Measurements from ENCODE around the gene C6orf15.

The C6orf15 gene

GRCh38 chr6:31129130-31129529, 16.8 kb upstream of the C6orf15 start:
- DNase-seq: no peak

- peak; percentile 42 to 64 (median 54) for DNase-seq
Measured at GRCh38 chr6:31128093-31128676, 15.8 kb upstream of the C6orf15 start.

- DNase-seq: no peak
Measured at GRCh38 chr6:31126396-31127175, 14.2 kb upstream of the C6orf15 start.

- DNase-seq: no peak
Measured at GRCh38 chr6:31125586-31126363, 13.4 kb upstream of the C6orf15 start.

DNA sequence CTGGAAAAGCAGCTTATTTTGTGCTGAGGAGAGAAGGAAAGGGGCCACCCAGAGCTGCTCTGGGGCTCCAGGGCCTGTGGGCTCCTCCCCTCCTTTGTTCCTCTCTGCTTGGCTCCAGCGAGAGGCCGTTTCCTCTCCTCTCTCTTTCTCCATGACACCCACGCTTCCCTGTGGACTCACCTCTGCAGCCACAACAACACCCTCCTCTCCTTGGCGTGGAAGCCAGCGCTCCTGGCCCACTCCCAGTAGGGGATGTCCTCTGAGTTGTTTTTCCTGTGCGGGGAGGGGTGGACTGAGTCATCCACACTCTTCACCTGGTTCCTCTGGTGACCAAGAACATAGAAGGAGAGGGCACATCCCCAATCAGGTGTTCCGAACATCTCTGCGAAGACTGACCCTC, 12.8 kb upstream of the C6orf15 start:
- no peak for DNase-seq

- DNase-seq: no peak
Measured at GRCh38 chr6:31122791-31123706, 10.7 kb upstream of the C6orf15 start.

- DNase-seq: no peak
Measured at GRCh38 chr6:31121131-31121790, 8.9 kb upstream of the C6orf15 start.

DNA sequence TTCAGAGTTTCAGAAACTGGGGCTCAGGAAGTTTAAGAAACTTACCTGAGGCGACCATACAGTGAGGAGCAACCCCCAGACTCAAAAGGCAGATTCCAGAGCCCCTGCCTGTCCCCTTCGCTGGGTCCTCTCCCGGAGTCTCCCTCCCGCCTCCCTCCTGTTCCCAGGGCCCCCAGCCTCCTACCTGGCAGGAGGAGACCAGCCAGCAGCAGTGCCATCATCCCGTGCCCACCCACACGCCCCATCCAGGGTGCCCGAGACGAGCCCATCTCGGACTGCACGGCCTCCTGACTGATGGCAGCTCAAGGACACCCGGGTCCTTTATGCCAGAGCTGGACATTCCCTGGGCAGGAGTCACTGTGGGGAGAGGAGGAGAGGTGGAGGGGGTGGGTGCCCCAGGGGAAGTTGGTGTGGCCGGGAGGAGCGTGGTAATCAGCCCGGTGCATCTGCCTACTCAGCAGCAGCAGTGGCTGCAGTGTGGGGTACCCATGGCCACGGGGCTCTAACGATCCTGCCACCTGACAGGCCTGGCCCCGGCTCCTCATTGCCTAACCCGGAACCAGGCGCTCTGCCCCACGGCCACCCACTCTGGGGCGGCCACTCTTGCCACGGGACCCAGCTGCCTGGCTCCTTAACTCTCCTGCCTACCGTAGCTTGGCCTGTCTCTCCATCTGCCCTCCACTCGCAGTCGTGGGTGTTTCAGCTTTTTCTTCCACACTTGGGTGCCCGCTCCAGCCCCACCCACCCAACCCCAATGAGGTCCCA, 8.0 kb upstream of the C6orf15 start, which contains the start of gene CDSN:
CDSN (minus strand) TSS at position 296 of the 765 bp plus-strand sequence; CDS start at position 269, 27 bp downstream.
- no peak for DNase-seq

DNA sequence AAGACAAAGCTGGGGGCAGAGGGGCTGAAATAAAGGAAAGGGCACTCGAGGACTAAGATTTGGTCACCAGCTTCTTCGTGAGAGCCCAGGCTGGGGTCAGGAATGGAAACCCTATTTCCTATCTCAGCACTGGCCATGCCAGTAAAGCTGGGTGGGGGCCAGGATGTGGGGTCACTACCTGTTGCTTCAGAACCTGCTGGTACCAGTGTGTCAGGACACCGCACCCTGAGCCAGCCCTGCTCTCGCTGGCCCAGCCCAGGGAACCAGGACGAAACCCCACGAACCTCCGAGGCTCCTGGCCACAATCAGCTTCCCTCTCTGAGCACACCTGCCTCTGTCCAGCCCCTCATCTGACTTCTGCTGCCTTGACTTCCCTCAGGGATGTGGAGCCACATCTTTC, 5.8 kb upstream of the C6orf15 start:
- DNase-seq: no peak

DNA sequence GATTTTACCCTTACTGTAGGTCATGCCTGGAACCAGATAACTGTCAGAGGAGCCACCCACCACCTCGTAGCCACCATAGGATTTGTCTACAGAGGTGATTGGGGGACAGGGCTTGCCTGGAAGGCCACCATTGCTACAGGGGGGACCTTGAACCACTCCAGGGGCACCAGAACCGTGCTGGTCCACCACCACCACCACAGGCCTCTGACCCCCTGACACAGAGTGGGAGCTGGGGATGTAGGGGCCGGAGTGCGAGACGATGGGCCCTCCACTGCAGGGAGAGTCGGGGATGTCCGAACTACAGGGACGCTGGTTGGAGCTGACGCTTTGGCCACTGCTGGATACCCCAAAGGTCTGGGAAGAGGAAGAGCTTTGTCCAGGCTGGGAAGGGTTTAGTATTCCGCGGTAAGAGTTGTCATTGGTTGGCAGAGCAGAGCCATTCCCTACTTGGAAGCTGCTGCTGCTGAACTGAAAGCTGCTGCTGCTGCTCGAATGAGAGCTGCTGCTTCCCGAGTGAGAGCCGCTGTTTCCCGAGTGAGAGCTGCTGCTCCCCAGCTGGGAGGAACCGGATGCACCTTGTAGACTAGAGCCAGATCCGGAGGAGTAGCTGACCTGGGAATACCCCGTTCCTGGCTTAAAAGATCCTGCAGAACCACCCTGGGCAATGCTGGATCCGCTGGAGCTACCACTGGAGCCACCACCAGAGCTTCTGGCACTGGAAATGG, 4.4 kb upstream of the C6orf15 start:
- DNase-seq: no peak

DNA sequence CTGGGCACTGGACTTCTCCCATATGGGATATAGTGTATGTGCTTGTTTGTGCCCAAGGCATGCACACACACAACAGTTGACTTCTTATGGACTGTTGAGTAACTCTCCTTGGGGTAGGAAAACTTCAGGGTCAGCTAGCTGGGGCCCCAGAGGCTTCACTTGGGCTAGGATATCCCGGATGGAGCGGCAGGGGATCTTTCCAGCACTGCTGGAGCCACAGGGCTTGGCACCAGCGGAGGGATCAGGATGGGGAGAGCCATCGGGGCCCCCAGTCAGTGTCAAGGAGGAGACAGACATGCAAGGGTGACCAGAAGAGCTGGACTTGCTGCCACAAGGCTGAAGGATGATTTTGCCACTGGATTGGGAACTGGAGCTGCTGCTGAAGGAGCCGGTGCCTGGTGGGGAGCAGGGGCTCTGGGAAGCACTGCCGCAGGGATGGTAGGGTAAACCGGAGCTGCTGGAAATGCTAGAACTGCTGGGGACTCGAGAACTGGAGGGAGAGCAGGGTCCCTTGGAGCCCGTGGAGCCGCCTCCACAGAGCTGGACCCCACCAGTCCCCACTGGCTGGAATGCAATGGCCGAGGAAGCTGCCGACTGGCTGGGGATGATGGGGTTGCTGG, 3.7 kb upstream of the C6orf15 start:
- DNase-seq: no peak

DNA sequence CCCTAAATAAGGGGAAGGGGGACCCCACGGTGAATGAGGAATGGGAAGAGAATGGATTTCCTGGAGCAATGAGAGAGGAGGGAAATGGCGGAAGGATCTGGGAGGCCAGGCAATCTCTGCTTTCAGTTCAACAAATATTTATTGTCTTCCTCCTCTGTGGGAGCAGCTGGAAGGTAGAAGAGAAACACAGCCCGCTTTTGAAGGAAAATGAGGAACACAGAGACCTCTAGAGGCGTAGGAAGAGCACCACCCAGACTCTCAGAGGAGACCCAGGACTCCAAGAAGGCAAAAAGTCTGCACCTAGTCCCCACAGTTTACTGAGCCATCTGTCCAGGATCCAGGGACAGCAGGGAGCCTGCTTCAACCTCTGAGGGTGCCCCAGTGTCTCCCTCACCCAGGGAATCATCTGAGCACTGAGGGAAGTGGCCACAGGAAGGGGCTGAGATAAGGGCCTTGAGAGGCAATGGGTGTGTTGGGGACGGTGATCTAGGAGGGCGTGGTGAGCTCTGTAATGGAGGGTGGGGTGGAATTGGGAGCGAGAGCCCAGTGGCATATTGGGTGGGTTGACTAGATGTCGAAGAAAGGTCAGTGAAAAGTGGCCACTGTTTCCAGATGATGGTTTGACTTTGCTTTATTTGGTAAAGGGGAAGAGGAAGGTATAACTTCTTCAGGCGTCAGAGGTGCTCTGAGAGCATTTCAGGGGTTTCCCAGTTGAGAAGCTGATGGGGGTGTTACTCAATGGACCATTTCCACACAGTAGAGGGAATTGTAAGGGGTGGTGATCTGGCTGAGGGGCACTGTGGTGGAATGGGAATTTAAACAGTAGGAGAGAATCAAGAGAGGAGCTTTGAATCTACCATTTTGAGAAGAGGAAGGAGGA, 2.8 kb upstream of the C6orf15 start:
- DNase-seq: no peak

DNA sequence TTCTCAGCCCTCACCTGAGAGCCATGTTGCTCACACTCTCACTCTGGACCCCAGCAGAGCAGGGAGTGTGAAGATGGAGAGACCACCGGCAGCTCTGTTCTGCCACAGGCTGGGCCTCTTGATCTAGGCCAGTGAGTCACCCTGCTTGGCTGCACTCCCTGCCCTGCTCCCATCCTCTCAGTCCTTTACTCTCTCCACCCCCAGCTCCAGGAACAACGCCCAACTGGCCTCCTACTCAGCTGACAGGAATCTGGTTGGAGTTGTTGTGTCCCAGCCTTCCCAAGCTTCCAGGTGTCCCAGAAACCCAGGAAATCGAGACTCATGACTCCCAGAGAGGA, 2.1 kb upstream of the C6orf15 start, which contains the start of gene PSORS1C1:
PSORS1C1 (plus strand) TSS at position 260 of the 338 bp plus-strand sequence. CDS start 14,833 bp downstream, outside the sequence.
- no peak for DNase-seq

- no peak for DNase-seq
Measured at GRCh38 chr6:31113861-31114540, 1.6 kb upstream of the C6orf15 start.

DNA sequence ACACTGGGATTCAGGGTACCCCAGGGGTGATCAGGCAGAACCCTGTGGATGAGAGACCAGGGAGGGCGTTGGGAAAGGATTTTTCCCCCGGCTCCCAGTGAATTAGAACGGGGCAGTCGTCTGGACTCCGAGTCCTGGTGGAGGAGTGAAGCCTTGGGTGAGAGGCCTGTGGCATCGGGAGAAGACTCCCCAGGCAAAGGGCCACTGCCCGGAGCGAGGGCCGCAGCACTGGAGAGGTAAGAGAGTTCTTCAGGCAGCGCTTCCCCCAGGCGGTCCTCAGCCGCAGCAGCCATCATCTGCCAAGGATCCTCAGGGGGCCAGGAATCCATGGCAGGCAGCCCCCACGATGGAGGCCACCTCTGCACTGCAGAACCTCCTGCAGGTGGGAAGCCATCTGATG, 663 bp downstream of the C6orf15 start:
- no peak for DNase-seq

DNA sequence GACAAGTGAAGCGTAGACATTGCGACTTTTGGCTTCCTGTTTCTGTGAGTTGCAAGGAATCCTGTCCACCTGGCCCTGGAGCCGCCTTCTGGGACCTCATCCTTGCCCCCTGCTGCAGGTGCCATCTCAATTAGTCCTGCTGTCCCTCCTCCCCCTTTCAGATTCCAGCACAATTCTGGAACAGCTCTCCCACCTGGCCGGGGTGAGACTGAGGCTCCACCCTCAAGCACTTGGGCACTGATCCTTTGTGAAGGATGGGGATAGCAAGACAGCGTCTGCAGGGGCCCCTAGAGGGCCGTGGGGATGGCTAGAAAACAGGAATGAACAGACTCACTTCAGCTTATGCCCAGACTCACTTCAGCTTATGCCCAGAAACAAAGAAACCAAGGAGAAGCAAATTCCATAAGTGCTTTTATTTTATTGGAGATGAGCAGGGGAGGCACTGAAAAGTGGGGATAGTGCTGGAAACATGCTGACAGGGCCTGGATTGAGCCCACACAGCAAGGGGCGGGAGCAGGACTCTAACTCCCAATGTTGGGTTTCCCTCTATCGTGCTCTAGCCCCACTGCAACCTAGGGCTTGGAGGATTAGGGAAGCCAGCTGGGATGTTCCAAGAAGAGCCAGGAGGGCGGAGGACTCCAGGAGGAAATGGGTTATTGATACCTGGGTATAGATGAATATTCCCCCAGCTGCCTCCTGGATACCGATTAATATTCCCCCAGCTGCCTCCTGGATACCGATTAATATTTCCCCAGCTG, 1.4 kb downstream of the C6orf15 start:
- DNase-seq: no peak

DNA sequence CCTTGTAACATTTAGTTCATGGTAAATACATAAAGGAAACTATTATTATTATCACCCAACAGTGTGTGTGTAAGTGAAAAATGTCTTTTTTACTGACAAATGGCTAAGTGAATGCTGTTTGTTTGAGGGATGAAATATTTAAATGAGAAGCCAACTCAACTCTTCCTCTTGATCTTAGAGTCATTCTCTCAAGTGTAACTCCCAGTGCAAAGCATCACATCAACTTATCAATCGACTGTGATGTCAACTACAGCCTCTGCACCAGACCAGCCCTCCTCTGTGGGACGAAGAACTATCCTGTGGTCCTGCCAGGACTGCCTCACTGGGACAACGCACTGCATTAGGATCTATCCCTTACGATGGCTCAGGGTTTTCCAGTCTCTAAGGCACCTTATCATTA, 5.3 kb downstream of the C6orf15 start:
- DNase-seq: no peak

DNA sequence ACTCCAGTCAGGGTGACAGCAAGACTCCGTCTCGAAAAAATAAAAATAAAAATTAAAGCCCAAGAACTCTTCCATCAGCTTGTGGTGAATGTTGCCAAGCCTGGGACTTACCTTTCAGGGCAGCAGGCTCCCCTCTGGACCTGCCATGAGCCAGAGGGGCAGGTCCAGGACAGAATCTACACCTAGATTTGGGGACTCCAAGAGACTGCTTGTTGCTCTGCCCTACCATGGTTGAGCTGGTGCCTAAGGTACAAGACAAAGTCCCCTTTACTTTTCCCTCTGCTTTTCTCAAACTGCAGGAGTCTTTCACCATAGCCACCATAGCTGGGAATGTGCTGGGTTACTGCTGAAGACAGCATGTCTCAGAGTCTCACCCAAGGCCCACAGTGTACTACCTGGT, 9.2 kb downstream of the C6orf15 start:
- DNase-seq: no peak
